Measurements from ENCODE around the gene DCAF11.

Gene DCAF11

DNA sequence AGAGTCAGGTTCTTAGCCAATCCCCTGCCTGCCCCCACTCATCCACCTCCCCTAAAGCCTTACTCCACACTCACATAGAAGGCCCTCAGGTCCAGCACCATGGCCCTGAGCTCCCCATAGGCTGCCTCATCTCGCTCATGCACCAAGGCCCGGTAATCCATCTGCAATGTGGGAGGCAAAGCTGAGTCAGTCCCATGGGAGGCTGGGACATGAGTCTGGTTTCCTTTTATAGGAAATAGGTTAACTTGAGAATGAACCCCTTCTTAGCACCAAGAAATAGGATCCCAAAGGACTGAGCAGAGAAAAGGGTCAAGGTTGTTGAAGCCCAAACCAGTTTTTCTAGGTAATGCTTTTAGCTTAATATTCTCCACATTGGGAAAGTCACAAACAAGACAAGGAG, 28.9 kb downstream of the DCAF11 start:
- no peak for DNase-seq

DNA sequence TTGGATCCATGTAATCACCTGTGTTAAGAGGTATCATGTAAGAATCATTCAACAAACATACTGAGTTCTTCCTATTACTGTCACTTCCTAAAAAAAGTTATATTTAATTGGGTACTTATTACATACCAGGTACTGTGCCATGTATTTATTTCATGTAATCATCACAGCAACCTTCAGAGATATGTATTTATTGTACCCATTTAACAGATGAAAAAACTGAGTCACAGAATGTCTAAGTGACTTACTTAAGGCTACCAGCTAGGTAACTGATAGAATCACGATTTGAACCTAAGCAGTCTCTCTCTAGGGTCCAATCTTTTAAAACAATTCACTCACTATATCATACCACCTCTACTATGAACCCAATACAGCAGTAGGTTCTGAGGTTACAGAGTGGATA, 29.9 kb downstream of the DCAF11 start:
- no peak for DNase-seq

DNA sequence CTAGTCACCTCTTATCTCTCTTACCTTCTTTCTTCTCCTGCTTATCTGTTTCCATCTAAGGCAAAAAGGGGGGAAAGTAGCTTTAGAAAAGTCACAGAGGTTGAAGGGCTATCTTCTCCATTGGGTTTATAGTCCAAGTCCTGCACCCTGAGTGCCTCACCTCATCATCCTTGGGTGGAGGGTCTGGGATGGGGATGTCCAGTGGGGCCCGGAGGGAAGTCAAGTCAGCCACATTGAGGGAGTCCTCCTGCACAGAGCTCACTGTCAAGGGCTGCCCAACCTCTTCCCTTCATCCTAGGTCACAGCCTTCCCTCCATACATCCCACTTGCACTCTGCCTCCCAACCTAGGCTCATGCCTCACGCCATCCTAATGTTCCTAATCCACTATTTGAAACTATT, 30.6 kb downstream of the DCAF11 start:
- no peak for DNase-seq

DNA sequence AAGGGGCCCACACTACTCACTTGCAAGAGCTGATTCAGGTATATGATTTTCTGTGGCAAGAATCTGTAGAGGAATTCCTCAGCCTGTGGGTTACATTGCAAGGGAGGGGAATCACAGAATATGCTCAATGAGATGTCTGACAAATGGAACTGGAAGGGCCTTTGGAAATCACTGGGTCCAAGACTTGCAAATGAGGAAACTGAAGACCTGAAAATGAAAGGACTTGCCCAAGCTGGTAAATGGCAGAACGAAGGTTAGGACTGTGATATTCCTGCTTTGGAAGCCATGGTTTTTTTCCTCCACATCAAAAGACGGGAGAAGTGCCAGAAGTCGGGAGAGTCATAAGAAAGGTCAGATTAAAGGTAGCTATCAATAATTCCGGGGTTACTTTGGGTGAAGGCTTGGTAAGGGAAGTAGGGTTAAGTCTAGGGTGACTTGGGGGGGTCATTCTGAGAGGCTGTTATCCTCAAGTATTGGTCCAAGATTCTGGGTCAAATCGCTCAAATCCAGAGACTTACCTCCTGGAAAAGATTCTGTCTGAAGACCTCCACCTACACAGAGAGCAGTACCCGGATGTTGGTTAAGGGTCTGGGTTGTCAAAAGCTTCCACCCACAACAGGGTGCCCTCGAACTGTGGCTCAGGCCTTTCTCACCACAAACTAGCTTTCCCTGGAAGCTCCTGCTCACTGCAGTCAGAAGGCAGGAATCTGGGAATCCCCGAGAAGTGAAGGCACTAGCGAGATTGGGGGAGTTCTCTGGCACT, 31.3 kb downstream of the DCAF11 start:
- DNase-seq = no peak

DNA sequence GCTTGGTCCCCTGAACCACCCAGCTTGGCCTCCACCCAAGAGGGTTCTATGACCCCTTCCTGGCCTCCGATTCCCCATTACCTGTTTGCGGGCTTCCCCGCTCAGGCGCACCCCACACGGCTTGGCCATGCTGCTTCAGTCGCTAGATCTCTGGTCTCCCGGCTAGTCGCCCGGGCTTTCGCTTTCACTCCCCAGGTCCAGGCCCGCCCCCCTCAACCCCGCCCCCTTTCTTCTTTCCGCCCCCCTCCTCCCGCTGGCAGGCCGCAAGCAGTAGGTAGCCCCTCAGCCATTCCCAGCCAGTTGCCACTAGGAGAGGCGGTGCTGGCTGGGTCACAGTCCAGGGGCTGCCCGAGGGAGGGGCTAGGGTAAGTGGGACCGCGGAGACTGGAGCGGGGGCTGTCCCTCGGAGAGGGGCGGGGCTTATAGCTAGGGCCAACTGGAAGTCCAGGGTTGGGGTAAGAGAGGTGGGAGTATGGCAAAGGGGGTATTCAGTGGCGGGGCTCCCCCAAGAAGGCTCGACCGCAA, 31.9 kb downstream of the DCAF11 start, which contains the start of gene PSME2:
PSME2 (minus strand) TSS at position 158 of the 525 bp plus-strand sequence; CDS start at position 129, 29 bp downstream.
- DNase-seq = peak; percentile 96

DNA sequence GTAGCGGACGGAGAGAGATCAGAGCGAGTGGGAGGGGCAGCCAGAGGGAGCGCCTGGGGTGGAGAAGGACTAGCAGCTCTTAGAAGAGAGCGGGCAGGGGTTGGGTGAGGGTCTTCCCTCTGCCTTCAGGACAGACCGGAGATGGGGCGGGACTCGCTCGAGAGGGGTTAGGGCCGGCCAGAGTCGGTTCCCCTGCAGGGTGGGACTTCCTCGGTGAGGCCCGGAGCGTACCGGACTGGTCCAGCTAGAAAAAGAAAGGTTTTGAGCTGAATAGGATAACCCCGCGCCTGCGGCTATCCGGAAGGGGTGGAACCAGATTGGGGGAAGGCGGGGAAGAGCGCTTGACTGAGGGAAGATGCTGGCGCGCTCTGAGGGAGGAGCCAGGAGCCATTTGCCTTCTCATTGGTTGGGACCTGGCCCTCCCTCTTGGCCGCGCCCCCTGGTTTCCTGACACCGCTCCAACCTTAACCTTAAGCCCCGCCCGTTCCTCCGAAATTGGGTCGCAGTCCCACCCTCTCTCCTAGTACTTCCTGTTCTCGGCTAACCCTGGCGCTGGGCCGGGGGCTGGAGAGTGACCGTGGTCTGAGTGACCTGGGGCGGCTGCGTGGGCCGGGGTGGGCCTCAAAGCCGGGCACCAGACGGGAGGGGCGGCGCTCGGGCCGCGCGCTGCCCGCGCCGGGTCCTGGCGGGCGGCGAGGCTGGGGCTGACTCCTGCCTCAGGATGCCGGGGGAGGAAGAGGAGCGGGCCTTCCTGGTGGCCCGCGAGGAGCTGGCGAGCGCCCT, 32.6 kb downstream of the DCAF11 start, which contains the start of gene RNF31:
RNF31 (plus strand) TSS at position 521 of the 783 bp plus-strand sequence; CDS start at position 722, 201 bp downstream.
- DNase-seq = peak; percentile 99

DNA sequence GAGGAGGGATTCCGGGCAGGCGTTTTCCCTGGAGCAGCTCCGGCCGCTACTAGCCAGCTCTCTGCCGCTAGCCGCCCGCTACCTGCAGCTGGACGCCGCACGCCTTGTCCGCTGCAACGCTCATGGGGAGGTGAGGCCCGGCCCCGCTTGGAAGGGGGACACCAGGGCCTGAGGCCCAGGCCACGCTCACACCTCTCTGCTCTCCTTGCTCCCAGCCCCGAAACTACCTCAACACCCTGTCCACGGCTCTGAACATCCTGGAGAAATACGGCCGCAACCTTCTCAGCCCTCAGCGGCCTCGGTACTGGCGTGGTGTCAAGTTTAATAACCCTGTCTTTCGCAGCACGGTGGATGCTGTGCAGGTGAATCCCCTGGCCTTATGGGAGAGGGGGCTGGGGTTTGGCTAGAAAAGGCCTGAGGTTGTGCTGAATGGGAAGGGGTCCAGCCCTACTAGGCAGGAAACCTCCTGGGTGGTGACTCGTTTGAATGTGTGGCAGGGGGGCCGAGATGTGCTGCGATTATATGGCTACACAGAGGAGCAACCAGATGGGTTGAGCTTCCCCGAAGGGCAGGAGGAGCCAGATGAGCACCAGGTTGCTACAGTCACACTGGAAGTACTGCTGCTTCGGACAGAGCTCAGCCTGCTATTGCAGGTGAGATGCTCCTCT, 33.3 kb downstream of the DCAF11 start:
- DNase-seq = no peak

DNA sequence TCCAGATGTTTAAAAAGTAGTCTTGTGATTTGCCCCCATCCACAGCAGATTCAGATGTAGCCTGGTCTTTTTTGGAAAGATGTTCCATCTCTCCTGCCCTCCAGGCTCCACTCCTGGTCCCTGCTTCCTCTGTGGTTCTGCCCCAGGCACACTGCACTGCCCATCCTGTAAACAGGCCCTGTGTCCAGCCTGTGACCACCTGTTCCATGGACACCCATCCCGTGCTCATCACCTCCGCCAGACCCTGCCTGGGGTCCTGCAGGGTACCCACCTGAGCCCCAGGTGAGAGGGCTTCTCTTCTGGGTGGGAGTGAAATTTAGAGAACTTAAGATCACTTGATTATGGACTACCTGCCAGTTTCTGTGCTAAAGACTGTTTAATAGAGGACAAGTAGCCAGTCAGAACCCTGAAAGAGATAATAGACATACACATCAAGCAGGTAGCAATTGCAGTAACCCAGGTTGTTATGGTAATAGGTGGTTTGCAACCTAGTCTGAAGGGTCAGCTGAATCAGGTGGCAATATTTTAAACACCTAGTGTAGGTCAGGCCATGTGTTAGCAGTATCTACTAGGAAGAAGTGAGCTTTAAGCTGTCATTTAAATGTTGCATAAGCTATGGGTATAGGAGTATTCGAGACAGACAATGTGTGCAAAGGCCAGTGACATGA, 34.9 kb downstream of the DCAF11 start:
- DNase-seq = no peak

DNA sequence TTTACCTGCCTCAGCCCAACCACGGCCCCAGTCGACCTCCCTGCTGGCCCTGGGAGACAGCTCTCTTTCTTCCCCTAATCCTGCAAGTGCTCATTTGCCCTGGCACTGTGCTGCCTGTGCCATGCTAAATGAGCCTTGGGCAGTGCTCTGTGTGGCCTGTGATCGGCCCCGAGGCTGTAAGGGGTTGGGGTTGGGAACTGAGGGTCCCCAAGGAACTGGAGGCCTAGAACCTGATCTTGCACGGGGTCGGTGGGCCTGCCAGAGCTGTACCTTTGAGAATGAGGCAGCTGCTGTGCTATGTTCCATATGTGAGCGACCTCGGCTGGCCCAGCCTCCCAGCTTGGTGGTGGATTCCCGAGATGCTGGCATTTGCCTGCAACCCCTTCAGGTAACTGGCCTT, 35.5 kb downstream of the DCAF11 start:
- DNase-seq = no peak

DNA sequence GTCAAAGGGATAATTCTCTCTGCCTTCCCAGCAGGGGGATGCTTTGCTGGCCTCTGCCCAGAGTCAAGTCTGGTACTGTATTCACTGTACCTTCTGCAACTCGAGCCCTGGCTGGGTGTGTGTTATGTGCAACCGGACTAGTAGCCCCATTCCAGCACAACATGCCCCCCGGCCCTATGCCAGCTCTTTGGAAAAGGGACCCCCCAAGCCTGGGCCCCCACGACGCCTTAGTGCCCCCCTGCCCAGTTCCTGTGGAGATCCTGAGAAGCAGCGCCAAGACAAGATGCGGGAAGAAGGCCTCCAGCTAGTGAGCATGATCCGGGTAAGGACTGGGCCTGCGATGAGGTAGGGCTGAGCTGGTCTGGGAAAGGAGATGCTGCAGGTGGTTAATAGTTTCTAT, 36.0 kb downstream of the DCAF11 start:
- no peak for DNase-seq

DNA sequence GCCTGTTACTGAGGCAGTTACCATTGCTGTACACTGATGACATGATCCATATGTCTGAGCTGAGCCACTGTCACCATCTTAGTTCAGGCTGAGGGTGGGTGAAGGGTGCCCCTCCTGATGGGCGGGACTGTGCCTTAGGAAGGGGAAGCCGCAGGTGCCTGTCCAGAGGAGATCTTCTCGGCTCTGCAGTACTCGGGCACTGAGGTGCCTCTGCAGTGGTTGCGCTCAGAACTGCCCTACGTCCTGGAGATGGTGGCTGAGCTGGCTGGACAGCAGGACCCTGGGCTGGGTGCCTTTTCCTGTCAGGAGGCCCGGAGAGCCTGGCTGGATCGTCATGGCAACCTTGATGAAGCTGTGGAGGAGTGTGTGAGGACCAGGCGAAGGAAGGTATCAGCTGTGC, 36.4 kb downstream of the DCAF11 start:
- DNase-seq = no peak

DNA sequence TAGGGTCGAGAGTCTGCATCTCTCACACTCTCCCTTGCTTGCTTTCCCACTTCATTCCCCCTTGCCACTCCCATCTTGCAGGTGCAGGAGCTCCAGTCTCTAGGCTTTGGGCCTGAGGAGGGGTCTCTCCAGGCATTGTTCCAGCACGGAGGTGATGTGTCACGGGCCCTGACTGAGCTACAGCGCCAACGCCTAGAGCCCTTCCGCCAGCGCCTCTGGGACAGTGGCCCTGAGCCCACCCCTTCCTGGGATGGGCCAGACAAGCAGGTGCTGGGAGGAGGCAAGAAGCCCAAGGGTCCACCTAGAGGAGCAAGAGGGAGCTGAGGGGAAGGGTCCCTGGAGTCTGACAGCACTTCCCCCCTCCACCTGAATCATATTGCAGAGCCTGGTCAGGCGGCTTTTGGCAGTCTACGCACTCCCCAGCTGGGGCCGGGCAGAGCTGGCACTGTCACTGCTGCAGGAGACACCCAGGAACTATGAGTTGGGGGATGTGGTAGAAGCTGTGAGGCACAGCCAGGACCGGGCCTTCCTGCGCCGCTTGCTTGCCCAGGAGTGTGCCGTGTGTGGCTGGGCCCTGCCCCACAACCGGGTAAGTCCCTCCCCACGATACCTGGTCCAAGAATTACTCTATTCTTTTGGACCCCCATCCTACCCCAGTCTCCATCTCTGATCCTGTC, 37.0 kb downstream of the DCAF11 start:
- no peak for DNase-seq

DNA sequence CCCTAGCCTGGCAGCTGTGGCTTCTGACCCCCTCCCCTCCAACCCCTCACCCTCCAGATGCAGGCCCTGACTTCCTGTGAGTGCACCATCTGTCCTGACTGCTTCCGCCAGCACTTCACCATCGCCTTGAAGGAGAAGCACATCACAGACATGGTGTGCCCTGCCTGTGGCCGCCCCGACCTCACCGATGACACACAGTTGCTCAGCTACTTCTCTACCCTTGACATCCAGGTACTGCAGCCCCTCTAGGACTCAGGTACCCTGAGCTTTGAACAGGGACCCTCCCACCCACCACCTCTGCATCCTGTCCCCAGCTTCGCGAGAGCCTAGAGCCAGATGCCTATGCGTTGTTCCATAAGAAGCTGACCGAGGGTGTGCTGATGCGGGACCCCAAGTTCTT, 40.5 kb downstream of the DCAF11 start:
- no peak for DNase-seq

DNA sequence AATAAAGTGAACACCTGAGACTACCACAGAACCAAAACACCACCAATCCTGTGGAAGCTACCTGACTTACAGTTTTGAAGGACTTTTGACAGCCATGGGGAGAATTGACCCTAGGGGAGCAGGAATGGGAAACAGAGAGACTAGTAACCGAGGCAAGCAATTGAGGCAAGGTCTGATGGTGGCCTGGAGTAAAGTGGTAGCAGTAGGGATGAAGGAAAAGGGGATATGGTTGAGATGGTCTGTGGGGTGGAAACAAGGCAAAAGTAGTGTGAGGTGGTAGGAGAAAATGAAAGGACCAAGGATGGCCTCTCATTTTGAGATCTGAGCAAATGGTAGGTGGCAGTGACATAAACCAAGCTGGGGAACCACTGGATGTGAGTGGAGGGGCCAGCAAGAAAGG, 42.3 kb downstream of the DCAF11 start:
- no peak for DNase-seq

DNA sequence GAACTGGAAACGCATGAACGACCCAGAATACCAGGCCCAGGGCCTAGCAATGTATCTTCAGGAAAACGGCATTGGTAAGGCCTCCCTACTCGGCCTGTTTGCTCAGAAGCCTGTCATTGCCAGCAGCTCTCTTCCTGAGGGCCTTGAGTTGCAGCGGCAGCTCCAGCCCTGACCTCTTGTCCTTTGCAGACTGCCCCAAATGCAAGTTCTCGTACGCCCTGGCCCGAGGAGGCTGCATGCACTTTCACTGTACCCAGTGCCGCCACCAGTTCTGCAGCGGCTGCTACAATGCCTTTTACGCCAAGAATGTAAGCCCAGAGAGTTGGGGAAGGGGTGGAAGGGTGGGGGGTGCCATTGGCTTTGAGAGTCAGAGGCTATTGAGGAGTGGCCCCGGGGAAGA, 42.8 kb downstream of the DCAF11 start:
- DNase-seq = no peak

DNA sequence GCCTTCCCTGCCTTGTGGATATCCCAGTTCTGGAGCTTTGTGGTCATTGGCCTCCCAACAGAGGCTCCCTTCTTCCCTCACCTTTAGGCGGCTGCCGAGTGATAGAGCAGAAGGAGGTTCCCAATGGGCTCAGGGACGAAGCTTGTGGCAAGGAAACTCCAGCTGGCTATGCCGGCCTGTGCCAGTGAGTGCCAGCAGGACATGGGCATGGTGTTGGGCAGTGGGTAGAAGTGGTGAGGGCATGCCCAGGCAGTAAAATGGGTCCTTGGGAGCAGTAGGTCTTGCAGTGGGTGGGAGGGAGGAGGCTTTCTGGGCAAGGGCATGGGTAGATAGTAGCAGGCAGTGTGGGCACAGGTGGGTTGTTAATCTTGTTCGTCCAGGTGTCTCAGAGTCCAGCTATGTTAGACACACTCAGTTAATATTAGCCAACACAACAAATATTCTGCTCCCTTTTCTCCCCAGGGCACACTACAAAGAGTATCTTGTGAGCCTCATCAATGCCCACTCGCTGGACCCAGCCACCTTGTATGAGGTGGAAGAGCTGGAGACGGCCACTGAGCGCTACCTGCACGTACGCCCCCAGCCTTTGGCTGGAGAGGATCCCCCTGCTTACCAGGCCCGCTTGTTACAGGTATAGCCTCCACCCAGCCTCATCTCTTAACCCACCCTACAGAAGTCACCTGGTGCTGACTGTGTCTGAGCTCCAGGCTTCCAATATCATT, 45.4 kb downstream of the DCAF11 start:
- DNase-seq = no peak

DNA sequence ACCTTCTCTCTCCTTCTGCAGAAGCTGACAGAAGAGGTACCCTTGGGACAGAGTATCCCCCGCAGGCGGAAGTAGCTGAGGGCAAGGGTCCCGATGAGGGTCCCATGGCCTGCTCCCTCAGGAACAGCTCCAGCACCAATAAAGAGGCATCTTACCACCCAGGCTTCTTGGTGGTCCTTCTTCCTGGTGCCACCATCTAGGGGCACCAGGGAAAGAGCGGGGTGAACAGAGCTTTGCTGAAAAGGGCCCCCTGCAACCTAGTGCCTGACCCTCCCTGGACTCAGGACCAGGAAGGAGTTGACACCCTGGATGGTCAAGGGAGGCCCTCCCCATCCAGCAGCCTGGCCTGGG, 45.9 kb downstream of the DCAF11 start:
- no peak for DNase-seq

DNA sequence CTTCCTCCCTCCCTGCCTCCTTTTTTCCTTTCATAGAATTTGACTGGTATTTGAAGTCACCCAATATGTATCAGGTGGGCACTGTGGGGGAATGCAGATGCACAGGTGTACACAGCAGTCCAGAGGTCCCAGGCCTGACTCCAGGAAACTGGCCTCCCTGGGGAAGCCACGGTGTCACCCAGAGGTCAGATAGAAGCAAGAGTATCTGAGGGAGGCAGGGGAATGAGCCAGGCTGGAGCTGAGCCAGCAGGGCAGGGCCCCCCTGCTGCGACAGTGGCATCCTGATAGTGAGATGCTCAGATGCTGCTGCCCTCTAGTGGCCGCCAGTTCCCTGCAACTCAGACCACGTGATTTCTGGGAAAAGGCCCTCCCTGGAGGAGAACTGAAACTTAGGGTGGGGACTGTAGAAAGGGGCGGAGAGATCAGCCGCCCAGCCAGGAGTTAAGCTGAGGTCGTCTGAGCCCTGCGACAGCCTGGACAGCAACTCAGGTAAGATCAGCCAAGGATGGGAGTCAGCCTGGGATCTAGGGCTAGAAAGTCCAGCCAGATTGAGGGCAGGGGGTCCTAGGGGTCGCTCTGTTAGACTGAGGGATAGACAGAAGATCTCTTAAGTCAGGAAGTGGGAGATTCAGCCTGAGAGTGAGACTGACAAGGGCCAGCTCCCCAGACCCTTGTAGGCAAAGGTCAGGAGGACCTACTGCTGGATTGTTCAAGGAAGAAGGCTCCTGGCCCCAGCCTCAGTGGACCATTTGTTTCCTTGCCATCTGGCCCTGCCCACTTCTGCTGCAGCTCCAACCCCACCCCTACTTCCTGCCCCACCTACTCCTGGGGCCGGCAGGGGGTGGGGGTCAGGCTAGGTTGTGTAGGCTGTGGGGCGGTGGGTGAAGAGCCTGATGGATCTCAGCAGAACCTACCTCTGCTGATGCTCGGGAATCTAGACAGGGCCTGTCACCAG, 46.5 kb downstream of the DCAF11 start, which contains the start of gene IRF9:
IRF9 (plus strand) TSS at position 416 of the 955 bp plus-strand sequence. CDS start 880 bp downstream, outside the sequence.
- DNase-seq = peak; percentile 98

DNA sequence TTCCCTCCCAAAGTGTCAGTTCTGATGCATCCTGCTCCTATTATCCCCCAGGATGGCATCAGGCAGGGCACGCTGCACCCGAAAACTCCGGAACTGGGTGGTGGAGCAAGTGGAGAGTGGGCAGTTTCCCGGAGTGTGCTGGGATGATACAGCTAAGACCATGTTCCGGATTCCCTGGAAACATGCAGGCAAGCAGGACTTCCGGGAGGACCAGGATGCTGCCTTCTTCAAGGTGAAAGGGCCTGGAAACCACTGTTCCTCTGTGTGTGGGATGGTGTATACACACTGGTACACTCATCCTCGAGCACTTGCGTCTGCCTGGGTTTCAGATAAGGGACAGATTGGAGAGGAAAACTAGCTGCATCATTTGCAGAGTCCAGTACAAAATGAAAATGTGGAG, 47.5 kb downstream of the DCAF11 start:
- no peak for DNase-seq

DNA sequence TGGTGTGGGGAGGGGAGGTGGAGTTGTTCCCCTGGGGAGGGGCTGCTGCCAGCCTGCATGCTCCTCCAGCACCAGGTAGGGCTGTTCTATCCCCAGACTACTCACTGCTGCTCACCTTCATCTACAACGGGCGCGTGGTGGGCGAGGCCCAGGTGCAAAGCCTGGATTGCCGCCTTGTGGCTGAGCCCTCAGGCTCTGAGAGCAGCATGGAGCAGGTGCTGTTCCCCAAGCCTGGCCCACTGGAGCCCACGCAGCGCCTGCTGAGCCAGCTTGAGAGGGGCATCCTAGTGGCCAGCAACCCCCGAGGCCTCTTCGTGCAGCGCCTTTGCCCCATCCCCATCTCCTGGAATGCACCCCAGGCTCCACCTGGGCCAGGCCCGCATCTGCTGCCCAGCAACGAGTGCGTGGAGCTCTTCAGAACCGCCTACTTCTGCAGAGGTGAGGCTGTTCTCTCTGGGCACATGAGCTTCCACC, 50.0 kb downstream of the DCAF11 start:
- DNase-seq = no peak

Data from activated CD4-positive, alpha-beta T cell treated with anti-CD3 and anti-CD28 coated beads, Interleukin-2, amount 50 U/mL, for 16 hours (primary cell).